Liver (tissue), 9 donors: ENCODE results near the gene METTL13. TPM values are rescaled to one million over a fixed set of nuclear protein-coding genes. Genes with fewer than 3 reads are reported as not detected.

ENCODE experiments used
- DNase-seq: peaks from one replicate; pipeline ENCODE4 v3.0.0-alpha.2; 2017; ENCODE audit warnings: low spot score
- H3K27ac ChIP-seq, 2 donors: one replicate each; pipeline ENCODE4 v1.7.0; 2013; ENCODE audit warnings: inconsistent platforms in 2 of 2, low read length in 2 of 2, control low read depth in 1 of 2, low read depth in 1 of 2, mild to moderate bottlenecking in 1 of 2
- H3K27me3 ChIP-seq, 4 donors: one replicate each; pipeline versions ENCODE4 v1.6.1 to v1.7.0; 2013; ENCODE audit warnings: low read length in 3 of 4, inconsistent platforms in 1 of 4, mild to moderate bottlenecking in 1 of 4, moderate library complexity in 1 of 4; ENCODE audit not compliant: control insufficient read depth in 4 of 4, insufficient read depth in 4 of 4
- H3K36me3 ChIP-seq, 4 donors: one replicate each; pipeline versions ENCODE4 v1.6.1 to v1.7.0; 2013; ENCODE audit warnings: low read length in 3 of 4, mild to moderate bottlenecking in 3 of 4, low read depth in 1 of 4, moderate library complexity in 1 of 4; ENCODE audit not compliant: control insufficient read depth in 4 of 4, insufficient read depth in 3 of 4
- H3K4me1 ChIP-seq, 4 donors: one replicate each; pipeline versions ENCODE4 v1.6.1 to v1.7.0; 2013; ENCODE audit warnings: low read length in 3 of 4, mild to moderate bottlenecking in 3 of 4, moderate library complexity in 1 of 4; ENCODE audit not compliant: control insufficient read depth in 4 of 4, insufficient read depth in 4 of 4
- H3K4me3 ChIP-seq, 3 donors: one replicate each; pipeline versions ENCODE4 v1.6.1 to v1.7.0; 2013; ENCODE audit warnings: low read length in 3 of 3, control low read depth in 1 of 3, low read depth in 1 of 3, mild to moderate bottlenecking in 1 of 3
- H3K9ac ChIP-seq, 2 donors: one replicate each; pipeline ENCODE4 v1.7.0; 2013; ENCODE audit warnings: low read length in 2 of 2, mild to moderate bottlenecking in 2 of 2, moderate library complexity in 2 of 2, control low read depth in 1 of 2, low read depth in 1 of 2
- H3K9me3 ChIP-seq, 4 donors: one replicate each; pipeline versions ENCODE4 v1.6.1 to v1.7.0; 2013; ENCODE audit warnings: low read length in 3 of 4; ENCODE audit not compliant: control insufficient read depth in 4 of 4
- ATF3 ChIP-seq: IDR thresholded peaks from 2 replicates; pipeline ENCODE4 v1.6.1; 2016; ENCODE audit warnings: antibody characterized with exemption
- CTCF ChIP-seq: fragments of 150-350 bp; IDR thresholded peaks from 2 replicates; pipeline ENCODE4 v1.5.1; 2017; ENCODE audit warnings: improper control_type of control experiment, low read depth, low read length; ENCODE audit not compliant: missing input control
- EGR1 ChIP-seq, 2 donors: IDR thresholded peaks; 2 replicates each; pipeline ENCODE4 v1.6.1; 2016 to 2018; ENCODE audit warnings: antibody characterized with exemption in 2 of 2, low read depth in 2 of 2
- FOXA1 ChIP-seq: IDR thresholded peaks from 2 replicates; pipeline ENCODE4 v1.6.1; 2016; ENCODE audit warnings: antibody characterized with exemption
- FOXA2 ChIP-seq: IDR thresholded peaks from 2 replicates; pipeline ENCODE4 v1.6.1; 2016; ENCODE audit warnings: antibody characterized with exemption
- GABPA ChIP-seq, 2 donors: IDR thresholded peaks in 1 of 2; conservative IDR thresholded peaks in 1 of 2; 2 replicates each; pipeline ENCODE4 v1.6.1; 2016; ENCODE audit warnings: antibody characterized with exemption in 2 of 2, mild to moderate bottlenecking in 1 of 2, moderate library complexity in 1 of 2
- HNF4A ChIP-seq, 2 donors: conservative IDR thresholded peaks; 2 replicates each; pipeline ENCODE4 v1.6.1; 2016; ENCODE audit warnings: antibody characterized with exemption in 2 of 2, mild to moderate bottlenecking in 2 of 2
- HNF4G ChIP-seq: IDR thresholded peaks from 2 replicates; pipeline ENCODE4 v1.6.1; 2016; ENCODE audit warnings: antibody characterized with exemption
- JUND ChIP-seq, 2 donors: IDR thresholded peaks; 2 replicates each; pipeline ENCODE4 v1.6.1; 2016; ENCODE audit warnings: antibody characterized with exemption in 2 of 2
- MAX ChIP-seq: IDR thresholded peaks from 2 replicates; pipeline ENCODE4 v1.6.1; 2016; ENCODE audit warnings: antibody characterized with exemption
- NR2F2 ChIP-seq: IDR thresholded peaks from 2 replicates; pipeline ENCODE4 v1.6.1; 2016; ENCODE audit warnings: antibody characterized with exemption
- RAD21 ChIP-seq, 2 donors: IDR thresholded peaks; 2 replicates each; pipeline ENCODE4 v1.6.1; 2016; ENCODE audit warnings: antibody characterized with exemption in 2 of 2, mild to moderate bottlenecking in 2 of 2
- REST ChIP-seq: IDR thresholded peaks from 2 replicates; pipeline ENCODE4 v1.6.1; 2016; ENCODE audit warnings: antibody characterized with exemption, mild to moderate bottlenecking
- RXRA ChIP-seq, 2 donors: IDR thresholded peaks; 2 replicates each; pipeline ENCODE4 v1.6.1; 2017 to 2018; ENCODE audit warnings: antibody characterized with exemption in 2 of 2, mild to moderate bottlenecking in 1 of 2
- SP1 ChIP-seq: IDR thresholded peaks from 2 replicates; pipeline ENCODE4 v1.6.1; 2018; ENCODE audit warnings: antibody characterized with exemption, mild to moderate bottlenecking
- TAF1 ChIP-seq: conservative IDR thresholded peaks from 2 replicates; pipeline ENCODE4 v1.6.1; 2016; ENCODE audit warnings: antibody characterized with exemption, mild to moderate bottlenecking
- YY1 ChIP-seq: IDR thresholded peaks from 2 replicates; pipeline ENCODE4 v1.6.1; 2016; ENCODE audit warnings: antibody characterized with exemption, mild to moderate bottlenecking
- ZBTB33 ChIP-seq: IDR thresholded peaks from 2 replicates; pipeline ENCODE4 v1.6.1; 2016; ENCODE audit warnings: antibody characterized with exemption
- WGBS: extraction: QIAGEN DNeasy Blood & Tissue Kit; methylation state at CpG from one replicate; pipeline ENCODE4 v1.1.7; 2013; 5-methylcytosine and 5-hydroxymethylcytosine counted together
- polyA plus RNA-seq, 2 donors: library from polyadenylated mRNA; stranded (reverse) in 1 of 2; unstranded in 1 of 2; fragments of 200-250 nt in 1 of 2; fragments of >200 nt in 1 of 2; fragmentation: Nextera tagmentation in 1 of 2; extraction: Ambion mirVana in 1 of 2; gene quantifications; one replicate each; pipeline versions ENCODE4 v1.2.1 to v1.2.3, GENCODE V29; 2013 to 2015
- total RNA-seq, 2 donors: library from RNA; depleted of rRNA; stranded (reverse); fragments of >200 nt; gene quantifications; one replicate each; pipeline ENCODE4 v1.2.3, GENCODE V29; 2014
- donor health status: healthy.
- donor health status: healthy.
- donor health status: healthy.
- donor health status: healthy.
- donor health status: healthy.

The METTL13 gene
- total and polyA plus RNA-seq, 4 donors: 10.5 to 16.1 (median 13.4) TPM

GRCh38 chr1:171814692-171815091, 33.2 kb downstream of the METTL13 start:
- 76% methylated on average over 2 of the region's 2 CpGs for WGBS
- Histone ChIP-seq H3K9ac (no peak overlapping the region), H3K27ac (no peak overlapping the region), H3K27me3 (no peaks in the 10 kb centered on the region), H3K36me3 (no peaks in the 10 kb centered on the region), H3K9me3 (no peaks in the 10 kb centered on the region), H3K4me1 (peaks cover 0 to 2% (median 0%) of the 10 kb centered on the region in 4 donors), H3K4me3 (no peak overlapping the region)
- TF ChIP-seq HNF4G: no peak
- no peak for TF ChIP-seq ZBTB33
- TF ChIP-seq NR2F2: no peak
- TF ChIP-seq RXRA (IDR thresholded peaks at IDR 0.05): no peak
- no peak for TF ChIP-seq CTCF
- no peak for TF ChIP-seq EGR1 (IDR thresholded peaks at IDR 0.05; ENCODE audit: low read depth in 2 of 2)
- TF ChIP-seq GABPA (IDR thresholded peaks at IDR 0.05 in 1 of 2, conservative IDR thresholded peaks at IDR 0.05 in 1 of 2): no peak
- TF ChIP-seq HNF4A (conservative IDR thresholded peaks at IDR 0.05): no peak
- TF ChIP-seq REST: no peak
- no peak for TF ChIP-seq MAX
- TF ChIP-seq SP1: no peak
- TF ChIP-seq YY1: no peak
- TF ChIP-seq TAF1: no peak
- TF ChIP-seq RAD21 (IDR thresholded peaks at IDR 0.05): no peak
- TF ChIP-seq JUND (IDR thresholded peaks at IDR 0.05): no peak
- no peak for TF ChIP-seq FOXA2
- no peak for TF ChIP-seq FOXA1
- TF ChIP-seq ATF3: no peak
- DNase-seq: no peak
